Measurements from ENCODE around the gene PDE4D.
"Not testable (repeated sequence)": the region's sequence is repeated elsewhere in the genome, so short reads cannot be mapped to it uniquely, and the experiment has no call there.

Gene PDE4D

GRCh38 chr5:59496524-59497134, 396.9 kb downstream of the PDE4D start:
- DNase-seq: no peak

- no peak for DNase-seq
These were observed 401.6 kb downstream of the PDE4D start for GRCh38 chr5:59491945-59492344.

DNA sequence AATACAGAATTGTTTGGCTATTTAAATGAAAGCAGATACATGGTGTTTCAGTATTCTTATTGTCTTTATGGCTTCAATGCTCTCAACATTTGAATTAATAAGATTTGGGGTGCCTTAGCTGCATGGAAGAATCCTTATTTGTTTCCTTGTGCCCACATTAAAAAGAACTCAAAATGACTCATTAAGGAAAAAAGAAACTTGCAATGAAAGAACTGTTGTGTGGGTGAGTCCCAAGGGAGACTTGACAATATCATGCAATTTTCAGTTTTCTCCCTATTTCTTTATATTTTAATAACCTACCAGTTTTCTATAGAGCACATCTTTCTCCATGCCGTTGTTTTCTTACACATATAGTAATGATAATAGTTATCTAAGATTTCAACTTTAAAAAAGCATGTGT, 404.0 kb downstream of the PDE4D start:
- DNase-seq: peak; percentile 22

DNA sequence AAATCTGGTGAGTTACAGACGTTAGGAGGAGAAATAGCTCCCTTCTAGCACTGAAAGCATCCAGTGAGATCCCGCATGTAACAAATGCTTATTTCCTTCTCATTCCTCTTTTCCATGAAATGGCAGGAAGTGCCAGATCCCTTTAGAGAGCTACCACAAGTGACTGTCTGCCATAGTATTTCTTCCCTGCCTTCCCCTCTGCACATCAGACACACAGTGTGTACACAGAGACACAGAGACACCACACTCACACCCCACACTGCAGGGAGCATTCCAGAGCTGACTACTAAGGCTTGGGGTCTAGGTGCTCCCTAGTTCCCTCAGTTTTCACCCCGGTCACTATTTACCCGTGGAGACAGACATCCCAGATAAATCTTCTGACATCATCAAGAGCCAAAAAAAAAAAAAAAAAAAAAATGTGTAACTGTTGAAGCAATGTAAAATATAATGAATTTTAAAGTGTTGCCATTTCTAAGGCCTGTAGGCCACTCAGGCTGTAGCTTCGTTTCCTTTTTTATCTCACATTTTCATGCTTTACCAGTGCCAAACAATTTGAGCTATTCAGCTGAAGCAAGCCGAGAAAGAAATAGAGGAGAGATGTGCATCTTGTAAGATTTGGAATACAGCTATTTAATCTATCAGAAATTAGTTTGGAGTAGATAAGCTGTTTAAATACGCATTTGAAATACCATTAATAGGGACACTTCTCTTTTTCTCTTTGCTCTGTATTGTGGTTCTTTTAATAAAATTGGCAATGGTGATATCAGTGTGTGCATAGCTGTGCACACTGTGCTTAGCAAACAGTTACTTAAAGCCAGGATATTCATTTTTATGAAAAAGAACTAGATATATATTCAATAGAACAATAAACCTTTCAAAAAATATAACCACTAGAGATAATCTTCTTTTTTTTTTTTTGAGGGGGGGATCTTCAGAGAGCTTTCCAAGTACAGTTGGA, 405.5 kb downstream of the PDE4D start:
- no peak for DNase-seq

DNA sequence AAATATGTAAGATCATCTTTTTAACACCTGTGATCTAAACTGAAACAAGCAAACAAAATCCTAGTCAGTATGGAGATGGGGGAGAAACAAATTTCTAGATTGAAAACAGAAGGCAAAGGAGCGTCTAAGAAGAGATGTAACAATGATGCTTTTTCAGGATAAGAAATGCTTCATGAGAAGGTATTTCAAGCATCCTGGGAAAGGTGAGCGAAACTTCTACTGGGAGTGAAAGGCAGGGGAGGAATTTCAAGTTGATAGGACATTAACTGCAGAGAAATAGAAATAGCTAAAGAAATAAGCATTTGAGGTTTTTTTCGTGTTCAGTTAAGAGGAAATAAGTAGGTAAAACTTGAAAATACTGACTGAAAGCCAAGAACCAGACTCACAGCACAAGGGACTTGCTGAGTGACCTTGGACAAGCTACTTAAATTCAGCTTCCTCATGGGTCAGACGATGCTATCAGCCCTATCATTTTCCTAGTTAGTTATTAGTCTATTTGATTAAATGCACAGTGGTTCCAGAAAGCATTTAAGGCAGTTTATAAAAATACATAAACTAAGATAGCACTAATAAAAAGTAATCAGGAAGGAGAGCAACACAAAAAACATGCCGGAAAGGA, 406.3 kb downstream of the PDE4D start:
- DNase-seq: peak; percentile 25

DNA sequence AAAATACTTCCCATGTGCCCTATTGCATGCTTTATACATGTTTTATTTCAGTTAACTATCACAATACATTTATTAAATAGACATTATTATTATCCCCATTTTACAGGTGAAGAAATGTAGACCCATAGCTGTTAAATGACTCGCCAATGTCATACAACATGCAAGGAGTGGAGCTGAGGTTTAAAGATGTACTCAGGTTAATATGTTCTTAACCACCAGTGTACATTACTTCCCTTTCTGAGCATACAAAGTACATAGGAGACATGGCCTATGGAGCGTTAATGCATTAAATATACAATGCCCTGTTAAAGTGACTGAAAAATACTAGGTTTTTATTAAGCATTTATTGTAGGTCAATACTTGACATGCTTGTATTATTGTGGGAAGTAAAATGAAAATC, 407.0 kb downstream of the PDE4D start:
- DNase-seq: no peak

DNA sequence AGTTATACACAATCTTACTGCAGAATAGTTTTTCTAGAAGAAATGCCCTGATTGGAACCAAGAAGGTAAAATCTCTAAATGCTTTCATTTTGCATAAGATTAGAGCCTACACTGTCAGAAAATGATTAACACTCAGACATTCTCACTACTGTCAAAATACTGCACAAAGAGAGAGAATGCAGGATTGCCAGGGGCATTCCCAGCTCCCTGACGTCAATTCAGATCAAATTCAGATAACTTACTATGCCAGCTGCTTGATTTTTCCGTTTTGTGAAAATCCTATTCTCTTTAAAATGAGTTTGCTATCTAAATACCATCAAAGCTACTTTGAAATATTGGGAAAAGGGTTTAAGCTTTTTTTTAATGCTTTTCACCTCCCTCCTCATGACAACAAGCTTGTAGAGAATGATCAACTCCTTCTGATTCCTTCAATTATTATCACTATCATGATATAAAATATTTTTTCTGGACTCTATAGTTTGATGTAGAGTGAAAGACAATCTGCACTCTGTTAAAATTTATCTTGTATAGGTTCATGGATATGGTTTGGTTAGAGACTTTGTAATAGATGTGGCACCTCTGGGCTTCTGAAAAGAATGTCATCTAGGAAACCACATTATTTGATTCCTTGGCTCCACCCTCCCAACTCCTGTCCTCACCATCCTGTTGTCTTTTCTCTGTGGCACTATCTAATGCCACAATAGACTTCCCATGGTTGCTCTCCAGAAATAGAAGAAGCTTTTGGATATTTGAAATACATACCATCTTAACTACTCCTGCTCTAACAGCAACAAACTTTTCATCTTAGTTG, 407.7 kb downstream of the PDE4D start:
- DNase-seq: peak; percentile 39

GRCh38 chr5:59485107-59485506, 408.4 kb downstream of the PDE4D start:
- peak; percentile 56 for DNase-seq

- no peak for DNase-seq
These were observed 408.9 kb downstream of the PDE4D start for GRCh38 chr5:59484618-59485017.

- DNase-seq: no peak
These were observed 409.5 kb downstream of the PDE4D start for GRCh38 chr5:59483971-59484472.

DNA sequence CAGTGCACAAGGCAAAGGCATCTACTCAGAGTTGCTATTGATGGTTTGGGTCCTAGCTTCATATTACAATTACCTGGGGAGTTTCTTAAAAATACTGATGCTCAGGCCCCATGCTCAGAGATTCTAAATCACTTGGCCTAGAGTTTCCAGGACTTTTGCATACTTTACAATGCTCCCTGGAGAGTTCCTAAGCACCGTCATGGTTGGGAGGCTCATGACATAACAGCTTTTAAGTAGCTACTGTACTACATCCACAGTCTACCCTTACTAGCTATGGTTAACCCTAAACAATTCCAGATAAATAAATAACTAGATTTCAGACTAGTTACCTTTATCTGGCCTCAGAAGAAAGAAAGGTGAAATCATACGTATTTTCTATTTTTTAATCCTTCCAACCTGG, 414.4 kb downstream of the PDE4D start:
- DNase-seq: no peak

DNA sequence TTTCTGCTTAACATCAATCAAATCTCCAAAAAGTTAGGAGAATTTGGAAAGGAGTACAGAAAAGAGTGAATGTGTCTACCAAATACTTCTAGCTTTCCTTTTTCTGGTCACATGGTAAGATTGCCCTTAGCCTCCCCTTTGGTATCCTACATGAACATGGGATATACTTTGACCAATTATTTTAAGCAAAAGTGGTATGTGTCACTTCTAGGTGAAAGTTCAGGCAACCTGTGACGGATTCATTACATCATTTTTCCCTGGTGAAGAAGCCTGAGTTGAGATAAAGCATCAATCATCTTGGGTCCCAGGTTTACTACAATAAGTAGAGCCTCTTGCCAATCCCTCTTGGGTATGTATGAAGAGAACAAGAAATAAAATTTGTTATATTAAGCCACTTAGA, 419.2 kb downstream of the PDE4D start:
- no peak for DNase-seq

GRCh38 chr5:59473611-59474010, 419.9 kb downstream of the PDE4D start:
- no peak for DNase-seq

DNA sequence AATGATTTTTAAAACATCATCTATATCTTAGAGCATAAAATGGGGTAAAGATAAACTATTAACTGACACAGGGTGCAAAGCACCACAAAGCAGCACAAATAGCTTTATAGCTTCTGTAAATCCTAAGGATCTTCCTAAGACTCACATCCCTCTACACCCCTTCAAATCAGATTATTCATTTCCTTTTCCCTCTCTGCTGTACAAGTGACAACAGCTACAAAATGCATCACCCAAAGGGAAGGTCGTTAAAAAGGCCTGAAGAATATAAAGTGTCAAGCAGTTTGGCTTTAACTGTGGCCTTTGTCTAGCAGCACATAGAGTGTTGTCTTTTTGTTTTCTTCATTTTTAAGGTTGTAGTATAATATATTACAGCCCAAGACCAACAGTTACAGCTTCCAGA, 422.1 kb downstream of the PDE4D start:
- DNase-seq: no peak

GRCh38 chr5:59467969-59468368, 425.6 kb downstream of the PDE4D start:
- DNase-seq: no peak

- no peak for DNase-seq
These were observed 427.3 kb downstream of the PDE4D start for GRCh38 chr5:59466271-59466670.

DNA sequence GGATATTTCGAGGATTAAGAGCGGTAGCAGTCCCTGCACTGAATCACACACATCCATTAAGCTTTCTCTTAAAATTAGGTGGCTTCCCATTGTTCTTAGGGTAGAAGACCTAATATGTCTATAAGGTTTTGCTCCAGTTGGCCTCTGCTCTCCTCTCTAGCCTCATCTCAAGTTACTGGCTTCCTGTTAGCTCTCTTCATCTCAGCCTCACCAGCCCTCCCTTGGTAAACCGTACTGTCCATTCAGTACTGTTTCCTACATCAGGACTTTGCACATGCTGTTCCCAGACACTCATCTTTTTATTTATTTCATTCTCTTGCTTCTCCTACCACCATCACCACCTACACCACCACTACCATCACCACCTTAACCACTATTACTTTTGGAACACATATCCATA, 428.6 kb downstream of the PDE4D start:
- DNase-seq: no peak

DNA sequence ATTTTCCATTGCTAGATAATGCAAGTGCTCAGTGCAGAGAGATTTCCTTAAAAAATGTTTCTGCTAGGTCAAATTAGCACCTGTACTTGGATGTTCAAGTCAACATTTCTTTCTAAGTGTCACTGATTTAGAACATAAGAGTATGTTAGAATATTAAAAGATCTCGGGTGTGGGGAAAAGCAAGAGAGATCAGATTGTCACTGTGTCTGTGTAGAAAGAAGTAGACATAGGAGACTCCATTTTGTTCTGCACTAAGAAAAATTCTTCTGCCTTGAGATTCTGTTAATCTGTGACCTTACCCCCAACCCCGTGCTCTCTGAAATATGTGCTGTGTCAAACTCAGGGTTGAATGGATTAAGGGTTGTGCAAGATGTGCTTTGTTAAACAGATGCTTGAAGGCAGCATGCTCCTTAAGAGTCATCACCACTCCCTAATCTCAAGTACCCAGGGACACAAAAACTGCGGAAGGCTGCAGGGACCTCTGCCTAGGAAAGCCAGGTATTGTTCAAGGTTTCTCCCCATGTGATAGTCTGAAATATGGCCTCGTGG, 429.8 kb downstream of the PDE4D start:
- not testable (repeated sequence) for DNase-seq

DNA sequence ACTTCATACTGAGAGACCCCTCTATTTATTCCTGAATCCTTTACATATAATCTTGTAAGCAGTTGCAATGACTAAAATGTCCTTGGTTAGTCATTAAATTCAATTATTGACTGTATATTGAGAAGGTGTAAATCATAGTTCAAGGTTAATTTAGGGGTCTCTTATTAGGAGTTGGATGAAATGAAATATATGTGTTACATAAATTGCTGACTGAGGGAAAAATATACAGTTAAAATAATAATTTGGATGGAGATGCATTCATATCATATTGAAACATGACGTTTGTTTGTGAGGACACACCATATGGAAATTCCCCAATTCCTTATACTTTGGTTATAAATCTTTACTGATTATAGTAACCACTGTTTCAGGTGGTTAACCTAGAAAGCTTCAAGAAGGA, 430.6 kb downstream of the PDE4D start:
- no peak for DNase-seq

- DNase-seq: peak; percentile 85
These were observed 433.0 kb downstream of the PDE4D start for GRCh38 chr5:59460368-59461153.

DNA sequence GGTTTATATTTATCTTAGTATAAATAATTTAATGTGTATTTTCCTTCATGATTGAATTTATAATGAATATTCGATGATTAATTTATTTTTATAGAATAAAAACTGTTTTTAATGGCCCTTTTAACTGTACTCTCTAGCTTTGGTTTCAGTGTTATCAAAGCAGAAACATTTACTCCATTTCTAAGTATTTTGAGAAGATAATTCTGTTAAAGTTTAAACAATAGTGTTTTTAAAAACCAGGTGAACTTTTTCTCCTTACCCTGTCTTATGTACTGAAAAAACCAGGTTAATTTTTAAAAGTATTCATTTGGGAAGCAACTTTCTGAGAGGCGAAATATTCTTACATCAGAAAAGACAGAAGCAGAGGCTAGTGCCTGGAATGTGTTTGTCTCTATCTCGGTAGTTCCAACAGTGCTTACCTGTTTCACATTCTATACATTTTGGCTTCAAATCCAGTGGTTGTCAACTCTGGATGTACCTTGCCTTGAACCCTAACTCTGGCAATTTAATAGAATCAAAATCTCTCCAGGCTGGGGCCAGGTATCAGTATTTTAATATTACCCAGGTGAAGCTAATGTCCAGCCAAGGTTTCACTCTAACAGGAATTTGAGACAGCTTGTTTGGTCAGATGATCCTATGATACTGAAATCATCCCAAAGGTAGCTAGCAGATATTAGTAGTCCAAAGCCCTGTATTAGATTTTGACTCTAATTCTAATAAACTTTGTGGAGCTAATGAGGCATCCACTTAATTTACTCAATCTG, 434.4 kb downstream of the PDE4D start:
- DNase-seq: no peak
